ENCODE data around the gene AZGP1. TPM values are rescaled to one million over a fixed set of nuclear protein-coding genes. Genes with fewer than 3 reads are reported as not detected.
A peak's percentile ranks its signal among the peaks of the same experiment; 100 is the strongest.

AZGP1 gene
- total and polyA plus RNA-seq, 2 of the 13 experiments (the other 11 are each of a cell fraction or from before 2014, with no cell fraction given), result 93.8 to 229 TPM

GRCh38 chr7:99928994-99929729 is 46.7 kb downstream of the AZGP1 start, which contains the start of gene GJC3 (continued):
- no peak for TF ChIP-seq ZIK1 (CRISPR knock-in tag; IDR thresholded peaks at IDR 0.05; ENCODE audit: borderline replicate concordance, low read depth)
- TF ChIP-seq, protein P1, sequence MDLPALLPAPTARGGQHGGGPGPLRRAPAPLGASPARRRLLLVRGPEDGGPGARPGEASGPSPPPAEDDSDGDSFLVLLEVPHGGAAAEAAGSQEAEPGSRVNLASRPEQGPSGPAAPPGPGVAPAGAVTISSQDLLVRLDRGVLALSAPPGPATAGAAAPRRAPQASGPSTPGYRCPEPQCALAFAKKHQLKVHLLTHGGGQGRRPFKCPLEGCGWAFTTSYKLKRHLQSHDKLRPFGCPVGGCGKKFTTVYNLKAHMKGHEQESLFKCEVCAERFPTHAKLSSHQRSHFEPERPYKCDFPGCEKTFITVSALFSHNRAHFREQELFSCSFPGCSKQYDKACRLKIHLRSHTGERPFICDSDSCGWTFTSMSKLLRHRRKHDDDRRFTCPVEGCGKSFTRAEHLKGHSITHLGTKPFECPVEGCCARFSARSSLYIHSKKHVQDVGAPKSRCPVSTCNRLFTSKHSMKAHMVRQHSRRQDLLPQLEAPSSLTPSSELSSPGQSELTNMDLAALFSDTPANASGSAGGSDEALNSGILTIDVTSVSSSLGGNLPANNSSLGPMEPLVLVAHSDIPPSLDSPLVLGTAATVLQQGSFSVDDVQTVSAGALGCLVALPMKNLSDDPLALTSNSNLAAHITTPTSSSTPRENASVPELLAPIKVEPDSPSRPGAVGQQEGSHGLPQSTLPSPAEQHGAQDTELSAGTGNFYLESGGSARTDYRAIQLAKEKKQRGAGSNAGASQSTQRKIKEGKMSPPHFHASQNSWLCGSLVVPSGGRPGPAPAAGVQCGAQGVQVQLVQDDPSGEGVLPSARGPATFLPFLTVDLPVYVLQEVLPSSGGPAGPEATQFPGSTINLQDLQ (CRISPR knock-in tag; IDR thresholded peaks at IDR 0.05), result no peak
- no peak for TF ChIP-seq MAZ (IDR thresholded peaks at IDR 0.05; ENCODE audit: borderline replicate concordance, low read depth, low read length)
- TF ChIP-seq MAZ (CRISPR knock-in tag; IDR thresholded peaks at IDR 0.05; ENCODE audit: low read depth), result 0 out of 2 replicates have a peak, but pooled peaks have one; percentile 27
- no peak for TF ChIP-seq PHF20 (CRISPR knock-in tag; IDR thresholded peaks at IDR 0.05)
- no peak for TF ChIP-seq ZNF430 (CRISPR knock-in tag; IDR thresholded peaks at IDR 0.05)
- TF ChIP-seq, protein P2, sequence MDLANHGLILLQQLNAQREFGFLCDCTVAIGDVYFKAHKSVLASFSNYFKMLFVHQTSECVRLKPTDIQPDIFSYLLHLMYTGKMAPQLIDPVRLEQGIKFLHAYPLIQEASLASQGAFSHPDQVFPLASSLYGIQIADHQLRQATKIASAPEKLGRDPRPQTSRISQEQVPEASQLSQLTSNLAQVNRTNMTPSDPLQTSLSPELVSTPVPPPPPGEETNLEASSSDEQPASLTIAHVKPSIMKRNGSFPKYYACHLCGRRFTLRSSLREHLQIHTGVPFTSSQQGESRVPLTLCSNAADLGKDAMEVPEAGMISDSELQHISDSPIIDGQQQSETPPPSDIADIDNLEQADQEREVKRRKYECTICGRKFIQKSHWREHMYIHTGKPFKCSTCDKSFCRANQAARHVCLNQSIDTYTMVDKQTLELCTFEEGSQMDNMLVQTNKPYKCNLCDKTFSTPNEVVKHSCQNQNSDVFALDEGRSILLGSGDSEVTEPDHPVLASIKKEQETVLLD (CRISPR knock-in tag; IDR thresholded peaks at IDR 0.05; ENCODE audit: low read depth), result no peak
- TF ChIP-seq ZNF710 (CRISPR knock-in tag; IDR thresholded peaks at IDR 0.05; ENCODE audit: borderline replicate concordance), result peak; percentile 43; the same call in 1 of the 2 replicates
- no peak for TF ChIP-seq FOXK2 (IDR thresholded peaks at IDR 0.05)
- TF ChIP-seq SMAD3 (CRISPR knock-in tag; IDR thresholded peaks at IDR 0.05), result 0 out of 2 replicates have a peak, but pooled peaks have one; percentile 26
- no peak for TF ChIP-seq ZNF510 (CRISPR knock-in tag; IDR thresholded peaks at IDR 0.05; ENCODE audit: low read depth)
- TF ChIP-seq ARNT (IDR thresholded peaks at IDR 0.05), result no peak
- no peak for TF ChIP-seq PRDM4 (CRISPR knock-in tag; IDR thresholded peaks at IDR 0.05; ENCODE audit: borderline replicate concordance)
- no peak for TF ChIP-seq TSC22D2 (CRISPR knock-in tag; IDR thresholded peaks at IDR 0.05; ENCODE audit: borderline replicate concordance)
- TF ChIP-seq ZNF225 (CRISPR knock-in tag; IDR thresholded peaks at IDR 0.05), result no peak
- TF ChIP-seq, protein P3, sequence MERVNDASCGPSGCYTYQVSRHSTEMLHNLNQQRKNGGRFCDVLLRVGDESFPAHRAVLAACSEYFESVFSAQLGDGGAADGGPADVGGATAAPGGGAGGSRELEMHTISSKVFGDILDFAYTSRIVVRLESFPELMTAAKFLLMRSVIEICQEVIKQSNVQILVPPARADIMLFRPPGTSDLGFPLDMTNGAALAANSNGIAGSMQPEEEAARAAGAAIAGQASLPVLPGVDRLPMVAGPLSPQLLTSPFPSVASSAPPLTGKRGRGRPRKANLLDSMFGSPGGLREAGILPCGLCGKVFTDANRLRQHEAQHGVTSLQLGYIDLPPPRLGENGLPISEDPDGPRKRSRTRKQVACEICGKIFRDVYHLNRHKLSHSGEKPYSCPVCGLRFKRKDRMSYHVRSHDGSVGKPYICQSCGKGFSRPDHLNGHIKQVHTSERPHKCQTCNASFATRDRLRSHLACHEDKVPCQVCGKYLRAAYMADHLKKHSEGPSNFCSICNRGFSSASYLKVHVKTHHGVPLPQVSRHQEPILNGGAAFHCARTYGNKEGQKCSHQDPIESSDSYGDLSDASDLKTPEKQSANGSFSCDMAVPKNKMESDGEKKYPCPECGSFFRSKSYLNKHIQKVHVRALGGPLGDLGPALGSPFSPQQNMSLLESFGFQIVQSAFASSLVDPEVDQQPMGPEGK (CRISPR knock-in tag; IDR thresholded peaks at IDR 0.05), result no peak
- no peak for TF ChIP-seq ZSCAN29 (CRISPR knock-in tag; conservative IDR thresholded peaks at IDR 0.05)

Measured in HepG2 (cell line).